ENCODE data around the gene CFAP161. TPM values are rescaled to one million over a fixed set of nuclear protein-coding genes. Genes with fewer than 3 reads are reported as not detected.

Gene CFAP161, protein sequence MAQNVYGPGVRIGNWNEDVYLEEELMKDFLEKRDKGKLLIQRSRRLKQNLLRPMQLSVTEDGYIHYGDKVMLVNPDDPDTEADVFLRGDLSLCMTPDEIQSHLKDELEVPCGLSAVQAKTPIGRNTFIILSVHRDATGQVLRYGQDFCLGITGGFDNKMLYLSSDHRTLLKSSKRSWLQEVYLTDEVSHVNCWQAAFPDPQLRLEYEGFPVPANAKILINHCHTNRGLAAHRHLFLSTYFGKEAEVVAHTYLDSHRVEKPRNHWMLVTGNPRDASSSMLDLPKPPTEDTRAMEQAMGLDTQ
- total RNA-seq = not detected
- long read RNA-seq, partial matches to known transcripts = 0 of 1 reads
- long read RNA-seq, other reads (novel, unspliced or antisense) = 1 of 1 reads

GRCh38 chr15:81133782-81134461, at the start of gene CFAP161:
Gene CFAP161, plus strand, starts transcription at chr15:81134270. Its CDS starts 60 bp downstream, at chr15:81134330.
- intact Hi-C loops (cut with DNase I, micrococcal nuclease) = no loop called here
- DNase-seq (peak; percentile 44 to 61), ATAC-seq (peak; percentile 64)

GRCh38 chr15:81084716-81085115, 49.4 kb upstream of the CFAP161 start:
- intact Hi-C loops (cut with DNase I, micrococcal nuclease) = no loop called here
- DNase-seq = no peak
- no peak for ATAC-seq

GRCh38 chr15:81085213-81085612, 48.9 kb upstream of the CFAP161 start:
- intact Hi-C loops (cut with DNase I, micrococcal nuclease) = no loop called here
- DNase-seq = no peak
- ATAC-seq = no peak

DNA sequence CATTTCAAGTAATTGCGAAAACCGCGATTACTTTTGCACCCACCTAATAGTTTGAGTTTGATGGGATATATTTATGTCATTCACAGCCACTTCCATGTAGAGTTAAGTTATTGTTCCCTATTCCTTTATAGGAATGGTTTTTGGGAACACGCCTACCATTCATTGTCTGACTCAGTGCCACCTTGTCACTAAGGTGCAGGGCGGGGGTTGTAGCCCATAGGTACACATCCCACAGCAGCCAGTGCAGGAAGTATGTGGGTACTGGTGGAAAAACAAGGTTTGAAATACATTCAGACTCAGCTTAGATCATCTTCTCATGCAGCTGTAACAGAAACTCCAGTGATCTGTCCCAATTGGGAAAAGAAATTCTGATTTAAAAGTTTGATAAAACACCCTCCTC, 48.2 kb upstream of the CFAP161 start:
- DNase-seq (no peak), ATAC-seq (no peak)
- intact Hi-C loops (cut with DNase I, micrococcal nuclease) = no loop called here

DNA sequence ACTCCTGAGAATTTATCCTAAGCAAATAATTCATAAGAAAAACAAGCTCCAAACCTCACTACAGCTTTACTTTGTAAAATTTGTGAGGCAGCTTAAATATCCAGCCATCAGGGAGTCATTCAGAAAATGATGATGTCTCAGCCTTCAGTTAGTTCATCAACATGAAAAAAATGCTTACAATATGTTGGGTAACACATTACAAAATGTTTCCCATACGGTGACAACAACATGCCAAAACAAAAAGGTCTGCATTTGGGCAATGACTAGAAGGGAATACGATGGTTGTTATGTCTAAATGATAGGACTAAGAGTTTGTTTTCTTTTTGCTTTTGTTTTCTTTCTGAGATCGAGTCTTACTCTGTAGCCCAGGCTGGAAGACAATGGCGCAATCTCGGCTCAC, 47.0 kb upstream of the CFAP161 start:
- DNase-seq (no peak), ATAC-seq (no peak)
- intact Hi-C loops (cut with DNase I, micrococcal nuclease) = no loop called here

GRCh38 chr15:81087694-81088093, 46.4 kb upstream of the CFAP161 start:
- DNase-seq = no peak
- intact Hi-C loops (cut with DNase I, micrococcal nuclease) = no loop called here
- ATAC-seq = no peak

GRCh38 chr15:81088470-81089013, 45.5 kb upstream of the CFAP161 start:
- no peak for DNase-seq
- ATAC-seq = no peak
- intact Hi-C loops (cut with DNase I, micrococcal nuclease) = no loop called here

DNA sequence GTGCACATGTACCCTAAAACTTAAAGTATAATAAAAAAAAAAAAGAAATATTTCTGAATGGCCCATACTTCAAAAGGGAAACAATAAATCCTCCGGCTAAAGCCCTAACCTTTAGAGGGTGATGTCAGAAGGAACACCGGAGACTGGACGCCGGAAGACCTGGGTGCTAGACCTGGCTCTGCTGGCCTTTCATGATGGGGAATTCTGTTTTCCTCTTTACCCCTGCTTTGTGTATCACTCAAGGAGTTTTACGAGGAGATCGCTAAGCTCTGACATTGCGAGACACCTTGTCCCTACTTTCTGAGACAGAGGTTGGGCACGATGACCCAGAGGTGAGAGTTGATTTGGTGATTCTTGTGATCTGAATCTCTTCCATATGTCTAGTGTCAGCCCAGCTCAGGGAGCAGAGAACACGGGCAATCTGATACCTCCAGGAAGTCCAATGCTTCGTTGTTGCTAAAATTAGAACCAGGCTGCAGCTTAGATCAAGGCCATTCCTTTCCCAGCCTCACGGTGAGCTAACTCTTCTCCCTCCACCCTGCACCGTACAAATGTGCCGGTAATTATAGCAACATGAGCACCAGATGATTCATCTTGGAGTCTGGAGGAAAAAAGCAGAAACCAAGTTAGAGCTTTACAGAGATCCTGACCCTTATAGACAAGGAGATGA, 42.0 kb upstream of the CFAP161 start:
- DNase-seq = no peak
- intact Hi-C loops (cut with DNase I, micrococcal nuclease) = no loop called here
- no peak for ATAC-seq

- intact Hi-C loops (cut with DNase I, micrococcal nuclease) = no loop called here
- no peak for DNase-seq
- no peak for ATAC-seq
Observed at GRCh38 chr15:81092559-81092902, 41.5 kb upstream of the CFAP161 start.

DNA sequence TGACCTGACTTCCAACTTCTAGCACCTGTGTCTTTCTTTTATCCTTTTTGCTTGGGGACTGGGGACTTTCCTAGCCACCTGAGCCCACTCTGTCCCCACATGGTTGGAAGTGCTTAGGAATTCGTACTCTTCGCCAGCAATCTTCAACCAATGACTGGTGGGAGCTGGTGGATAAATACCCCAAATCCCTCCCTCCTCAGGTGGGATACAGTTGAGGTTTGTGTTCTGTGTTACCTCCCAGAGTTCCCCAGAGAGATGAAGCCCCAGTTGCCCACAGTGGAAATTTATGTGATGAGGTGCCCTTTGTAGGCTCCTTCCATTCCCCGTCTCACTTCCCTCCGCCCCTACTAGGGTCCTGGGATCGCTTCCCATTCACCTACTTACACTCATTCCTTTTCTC, 40.1 kb upstream of the CFAP161 start:
- intact Hi-C loops (cut with DNase I, micrococcal nuclease) = no loop called here
- DNase-seq (no peak), ATAC-seq (no peak)

GRCh38 chr15:81095690-81096365, 38.2 kb upstream of the CFAP161 start:
- intact Hi-C loops (cut with DNase I, micrococcal nuclease) = no loop called here
- ATAC-seq (no peak), DNase-seq (no peak)

DNA sequence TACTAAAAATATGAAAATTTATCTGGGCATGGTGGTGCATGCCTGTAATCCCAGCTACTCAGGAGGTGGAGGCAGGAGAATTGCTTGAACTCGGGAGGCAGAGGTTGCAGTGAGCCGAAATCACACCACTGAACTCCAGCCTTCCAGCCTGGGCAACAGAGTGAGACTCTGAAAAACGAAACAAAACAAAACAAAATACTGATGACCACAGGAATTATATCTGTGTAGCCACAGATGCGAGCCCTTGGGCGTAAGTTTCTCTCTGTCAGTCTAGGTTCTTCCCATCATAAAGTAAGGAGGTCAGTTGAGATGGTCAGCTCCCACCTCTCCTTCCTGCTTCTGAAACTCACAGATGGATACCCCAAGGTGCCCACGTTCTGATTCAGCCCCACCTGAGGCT, 37.7 kb upstream of the CFAP161 start:
- intact Hi-C loops (cut with DNase I, micrococcal nuclease) = no loop called here

GRCh38 chr15:81097116-81097889, 36.8 kb upstream of the CFAP161 start:
- intact Hi-C loops (cut with DNase I, micrococcal nuclease) = no loop called here
- no peak for ATAC-seq
- DNase-seq = no peak

More for the DNA sequence above, 37.7 kb upstream of the CFAP161 start:
- no peak for DNase-seq
- no peak for ATAC-seq

DNA sequence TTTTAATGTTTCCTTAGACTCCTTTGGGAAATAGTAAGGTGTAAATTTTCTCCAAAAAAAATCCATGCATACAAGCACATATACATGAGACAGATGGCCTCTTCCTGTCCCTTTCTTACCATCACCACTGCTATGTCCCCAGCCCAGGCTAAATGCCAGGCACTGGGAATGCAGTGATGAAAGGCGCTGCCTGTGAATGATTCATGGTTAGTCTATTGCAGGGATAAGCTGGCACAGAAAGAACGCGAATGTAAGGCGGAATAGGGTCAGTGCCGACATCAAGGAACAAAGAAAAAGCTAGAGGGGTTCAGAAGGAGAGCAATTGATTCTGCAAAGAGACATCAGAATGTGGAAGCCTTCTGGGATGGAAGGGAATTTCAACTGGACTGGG, 36.2 kb upstream of the CFAP161 start:
- intact Hi-C loops (cut with DNase I, micrococcal nuclease) = no loop called here
- DNase-seq (no peak), ATAC-seq (no peak)

GRCh38 chr15:81098349-81098748, 35.7 kb upstream of the CFAP161 start:
- intact Hi-C loops (cut with DNase I, micrococcal nuclease) = no loop called here
- DNase-seq (no peak), ATAC-seq (no peak)

GRCh38 chr15:81098861-81099651, 35.0 kb upstream of the CFAP161 start:
- no peak for ATAC-seq
- DNase-seq = peak in 1 of 2 donors; percentile 27
- intact Hi-C loops (cut with DNase I, micrococcal nuclease) = no loop called here

DNA sequence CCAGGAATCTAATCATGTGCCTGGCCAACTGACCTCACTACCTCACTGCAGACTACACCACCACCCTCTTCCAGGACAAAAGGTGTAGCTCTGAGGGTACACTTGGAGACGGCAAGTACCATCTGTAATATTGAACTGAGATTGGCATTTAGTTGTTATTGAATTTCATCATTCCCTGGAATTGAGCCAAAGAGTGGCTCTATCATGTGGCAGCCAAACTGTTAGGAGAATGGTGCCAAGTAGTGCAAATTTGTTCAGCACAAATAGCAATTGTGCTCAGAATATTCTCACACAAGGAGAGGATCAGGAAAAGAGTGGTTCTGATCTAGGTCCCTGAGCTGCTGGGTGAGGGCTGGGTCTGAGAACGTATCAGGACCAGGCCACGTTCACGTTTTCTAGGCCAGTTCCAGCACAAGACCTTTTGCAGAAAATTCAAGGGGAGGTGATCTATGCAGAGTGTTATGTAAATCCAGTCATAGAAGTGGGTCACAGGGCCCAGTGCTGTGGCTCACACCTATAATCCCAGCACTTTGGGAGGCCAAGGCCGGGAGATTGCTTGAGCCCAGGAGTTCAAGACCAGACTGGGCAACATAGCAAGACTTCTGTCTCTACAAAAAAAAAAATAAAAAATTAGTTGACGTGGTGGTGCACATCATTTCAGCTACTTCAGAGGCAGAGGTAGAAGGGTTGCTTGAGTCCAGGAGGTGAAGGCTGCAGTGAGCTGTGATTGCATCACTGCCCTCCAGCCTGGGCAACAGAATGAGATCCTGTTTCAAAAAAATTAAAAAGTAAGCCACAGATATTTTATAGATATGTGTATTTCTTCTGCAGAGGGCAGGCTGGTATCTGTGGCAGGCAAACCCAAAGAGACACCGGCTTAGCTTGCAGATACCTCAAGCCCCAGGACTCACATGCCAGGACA, 31.9 kb upstream of the CFAP161 start:
- DNase-seq (no peak), ATAC-seq (no peak)
- intact Hi-C loops (cut with DNase I, micrococcal nuclease) = loop anchor here in 1 of 2 donors (10.0 kb wide), 2 partner anchors 107 to 303 kb away; no protein-coding TSS in a partner anchor

All from left colon (tissue), 2 donors.